GOT3 (cell line): ENCODE data around the gene SUN2.

Experiments used
- DNase-seq: peaks from one replicate; lab custom pipeline; 2025; ENCODE audit warnings: mixed read lengths; lab: John Stamatoyannopoulos, UW

The SUN2 gene

GRCh38 chr22:38697425-38698089, 58.2 kb downstream of the SUN2 start:
- DNase-seq: no peak

- DNase-seq: no peak
These were observed 59.0 kb downstream of the SUN2 start for GRCh38 chr22:38696606-38697424.

GRCh38 chr22:38694940-38695339, 60.9 kb downstream of the SUN2 start:
- DNase-seq: no peak

GRCh38 chr22:38694049-38694448, 61.7 kb downstream of the SUN2 start:
- no peak for DNase-seq

GRCh38 chr22:38689651-38690050, 66.1 kb downstream of the SUN2 start:
- no peak for DNase-seq

GRCh38 chr22:38685761-38686160, 70.0 kb downstream of the SUN2 start:
- no peak for DNase-seq

GRCh38 chr22:38684895-38685294, 70.9 kb downstream of the SUN2 start:
- DNase-seq: no peak
